HepG2 (cell line): ENCODE results near the gene RNF126. TPM values are rescaled to one million over a fixed set of nuclear protein-coding genes. Genes with fewer than 3 reads are reported as not detected.
A peak's percentile ranks its signal among the peaks of the same experiment; 100 is the strongest.

ENCODE experiments used
- ATAC-seq: fragments of 200-7000 bp; cut with Tn5 transposase; 3 replicates; pipeline ENCODE4 v1.9.1; 2020; ENCODE audit warnings: mild to moderate bottlenecking, moderate library complexity
- BruUV-seq: library from RNA; stranded (reverse); fragments of 400-500 nt; replicated peaks from 2 replicates; lab custom pipeline; 2021; lab: Mats Ljungman, UMichigan
- CTCF ChIA-PET: fragments of 300-600 bp; formaldehyde crosslinking; extraction: SDS; loops from one replicate; lab custom pipeline; 2021; ENCODE audit warnings: low total read pairs, inconsistent platforms, low intra/inter-chr PET ratio; lab: Yijun Ruan, JAX
- POLR2A ChIA-PET: fragments of 350-600 bp; sonication (Branson Sonifier 250); formaldehyde crosslinking; loops from one replicate; lab custom pipeline; 2020; ENCODE audit warnings: antibody characterized with exemption, inconsistent platforms; lab: Yijun Ruan, JAX
- DNase-seq: peaks from one replicate; pipeline ENCODE4 v3.0.0-alpha.2; 2015; ENCODE audit warnings: low spot score
- FAIRE-seq: peaks from 3 replicates; lab custom pipeline; 2011; peaks lifted over from hg19 to GRCh38; lab: Jason Lieb, UNC
- H2AFZ ChIP-seq: one replicate; pipeline ENCODE4 v1.6.1; 2011; ENCODE audit warnings: low read length, inconsistent platforms
- H3K27ac ChIP-seq: fragments of 300-600 bp; 3 replicates; pipeline ENCODE4 v1.8.0; 2011; ENCODE audit warnings: mixed run types, mild to moderate bottlenecking, mixed read lengths, low read length, inconsistent platforms; ENCODE audit not compliant: insufficient read depth; ENCODE audit errors: extremely low read length
- H3K27me3 ChIP-seq, 2 experiments: fragments of 200-600 bp in 1 of 2; 2 replicates in 1 of 2; 3 replicates in 1 of 2; pipeline versions ENCODE4 v1.6.0 to v1.8.0; 2011; ENCODE audit warnings: low read length in 2 of 2, mild to moderate bottlenecking in 2 of 2, moderate library complexity in 2 of 2, inconsistent platforms in 1 of 2; ENCODE audit not compliant: insufficient read depth in 2 of 2, control insufficient read depth in 1 of 2
- H3K36me3 ChIP-seq, 2 experiments: fragments of 200-600 bp in 1 of 2; replicated peaks in 1 of 2; 2 replicates in 1 of 2; 3 replicates in 1 of 2; pipeline versions ENCODE4 v1.5.1 to v1.8.0; 2011; ENCODE audit warnings: low read length in 2 of 2, inconsistent platforms in 1 of 2; ENCODE audit not compliant: insufficient read depth in 2 of 2, control insufficient read depth in 1 of 2
- H3K4me1 ChIP-seq: 2 replicates; pipeline ENCODE4 v1.5.1; 2012; ENCODE audit warnings: low read length, inconsistent platforms; ENCODE audit not compliant: insufficient read depth
- H3K4me2 ChIP-seq: 2 replicates; pipeline ENCODE4 v1.6.0; 2011; ENCODE audit warnings: low read depth, low read length, inconsistent platforms
- H3K4me3 ChIP-seq, 3 experiments: fragments of 200-600 bp in 1 of 3; sonication (generic), shearing (Covaris generic) in 1 of 3; replicated peaks in 1 of 3; 2 replicates each; pipeline ENCODE4 v1.5.1; 2011 to 2016; ENCODE audit warnings: low read length in 3 of 3, inconsistent platforms in 2 of 3, low read depth in 2 of 3, mild to moderate bottlenecking in 2 of 3, control low read depth in 1 of 3, mixed read lengths in 1 of 3; ENCODE audit not compliant: insufficient read depth in 1 of 3
- H3K79me2 ChIP-seq: one replicate; pipeline ENCODE4 v1.6.1; 2011; ENCODE audit warnings: low read length, inconsistent platforms; ENCODE audit not compliant: insufficient read depth
- H3K9ac ChIP-seq: 2 replicates; pipeline ENCODE4 v1.6.0; 2011; ENCODE audit warnings: mild to moderate bottlenecking, low read depth, low read length, inconsistent platforms; ENCODE audit not compliant: insufficient read depth
- H3K9me3 ChIP-seq: 2 replicates; pipeline ENCODE4 v1.5.1; 2012; ENCODE audit warnings: mild to moderate bottlenecking, low read length
- H4K20me1 ChIP-seq: 2 replicates; pipeline ENCODE4 v1.6.0; 2011; ENCODE audit warnings: inconsistent platforms, mild to moderate bottlenecking, low read length, moderate library complexity; ENCODE audit not compliant: insufficient read depth
- DNMT3B ChIP-seq: conservative IDR thresholded peaks from 2 replicates; pipeline ENCODE4 v1.6.1; 2016; ENCODE audit warnings: missing biosample characterization, control low read depth
- RFXAP ChIP-seq: sonication (generic); formaldehyde crosslinking; IDR thresholded peaks from 2 replicates; pipeline ENCODE4 v1.4.0; 2020; ENCODE audit warnings: missing genetic modification reagents, borderline replicate concordance
- SMAD1 ChIP-seq: sonication (generic); formaldehyde crosslinking; IDR thresholded peaks from 2 replicates; pipeline ENCODE4 v1.4.0; 2020; ENCODE audit warnings: missing genetic modification reagents, low read depth, mild to moderate bottlenecking, borderline replicate concordance
- ZKSCAN1 ChIP-seq: fragments of 150-350 bp; IDR thresholded peaks from 2 replicates; pipeline ENCODE4 v1.6.1; 2014; ENCODE audit warnings: low read length
- ZNF234 ChIP-seq: sonication (generic); formaldehyde crosslinking; conservative IDR thresholded peaks from 2 replicates; pipeline ENCODE4 v1.5.1; 2020; ENCODE audit warnings: mild to moderate bottlenecking, missing genetic modification reagents
- ZNF292 ChIP-seq: sonication (generic); formaldehyde crosslinking; IDR thresholded peaks from 2 replicates; pipeline ENCODE4 v1.8.1; 2022; ENCODE audit warnings: mild to moderate bottlenecking, low read depth, missing genetic modification reagents, borderline replicate concordance
- WGBS: methylation state at CpG from one replicate; pipeline ENCODE4 v1.1.6; 2017; ENCODE audit warnings: low lambda C conversion rate; 5-methylcytosine and 5-hydroxymethylcytosine counted together
- in situ Hi-C: cut with HindIII; loops from 2 replicates; pipeline ENCODE4 v1.10.0; 2017; ENCODE audit warnings: low pct_unique_long_range_greater_than_20kb; ENCODE audit not compliant: extremely low pct_ligation_motif_present
- intact Hi-C: fragments of 100-400 bp; cut with micrococcal nuclease; formaldehyde crosslinking; loops from one replicate; pipeline ENCODE4 v1.10.0; 2022; ENCODE audit not compliant: unreplicated experiment
- polyA plus RNA-seq, 8 experiments: library from polyadenylated mRNA; depleted of rRNA in 3 of 8; stranded (reverse) in 7 of 8; unstranded in 1 of 8; fragments of >200 nt; fragmentation: Illumina TruSeq in 4 of 8; extraction: Trizol in 4 of 8; gene quantifications; 2 replicates each; pipeline versions ENCODE4 v1.2.1 to v1.2.3, GENCODE V29; 2011 to 2016; ENCODE audit warnings: low read depth in 4 of 8, missing spikeins in 1 of 8, mixed read lengths in 1 of 8; ENCODE audit not compliant: insufficient read depth in 1 of 8
- total RNA-seq, 5 experiments: library from RNA; depleted of rRNA; stranded (reverse); fragments of >200 nt; fragmentation: Illumina TruSeq; extraction: Trizol; gene quantifications; 2 replicates each; pipeline ENCODE4 v1.2.3, GENCODE V29; 2016; ENCODE audit warnings: low read depth in 1 of 5
- TF ChIP-seq, protein P1 (sequence below): sonication (generic); formaldehyde crosslinking; IDR thresholded peaks from 2 replicates; pipeline ENCODE4 v1.8.1; 2023; ENCODE audit warnings: mild to moderate bottlenecking, missing genetic modification reagents, borderline replicate concordance
- TF ChIP-seq, protein P2 (sequence below), 2 experiments: sonication (generic) in 1 of 2; formaldehyde crosslinking in 1 of 2; IDR thresholded peaks; 2 replicates each; pipeline versions ENCODE4 v1.6.1 to v1.9.0; 2014 to 2022; ENCODE audit warnings: antibody characterized with exemption in 1 of 2, borderline replicate concordance in 1 of 2, inconsistent platforms in 1 of 2, low read depth in 1 of 2, missing genetic modification reagents in 1 of 2
- TF ChIP-seq, protein P3 (sequence below): sonication (generic); formaldehyde crosslinking; IDR thresholded peaks from 2 replicates; pipeline ENCODE4 v1.4.0; 2020; ENCODE audit warnings: mild to moderate bottlenecking, missing genetic modification reagents

Gene RNF126
- total and polyA plus RNA-seq, 2 of the 13 experiments (the other 11 are each of a cell fraction or from before 2014, with no cell fraction given): 23.2 to 34.0 TPM

DNA sequence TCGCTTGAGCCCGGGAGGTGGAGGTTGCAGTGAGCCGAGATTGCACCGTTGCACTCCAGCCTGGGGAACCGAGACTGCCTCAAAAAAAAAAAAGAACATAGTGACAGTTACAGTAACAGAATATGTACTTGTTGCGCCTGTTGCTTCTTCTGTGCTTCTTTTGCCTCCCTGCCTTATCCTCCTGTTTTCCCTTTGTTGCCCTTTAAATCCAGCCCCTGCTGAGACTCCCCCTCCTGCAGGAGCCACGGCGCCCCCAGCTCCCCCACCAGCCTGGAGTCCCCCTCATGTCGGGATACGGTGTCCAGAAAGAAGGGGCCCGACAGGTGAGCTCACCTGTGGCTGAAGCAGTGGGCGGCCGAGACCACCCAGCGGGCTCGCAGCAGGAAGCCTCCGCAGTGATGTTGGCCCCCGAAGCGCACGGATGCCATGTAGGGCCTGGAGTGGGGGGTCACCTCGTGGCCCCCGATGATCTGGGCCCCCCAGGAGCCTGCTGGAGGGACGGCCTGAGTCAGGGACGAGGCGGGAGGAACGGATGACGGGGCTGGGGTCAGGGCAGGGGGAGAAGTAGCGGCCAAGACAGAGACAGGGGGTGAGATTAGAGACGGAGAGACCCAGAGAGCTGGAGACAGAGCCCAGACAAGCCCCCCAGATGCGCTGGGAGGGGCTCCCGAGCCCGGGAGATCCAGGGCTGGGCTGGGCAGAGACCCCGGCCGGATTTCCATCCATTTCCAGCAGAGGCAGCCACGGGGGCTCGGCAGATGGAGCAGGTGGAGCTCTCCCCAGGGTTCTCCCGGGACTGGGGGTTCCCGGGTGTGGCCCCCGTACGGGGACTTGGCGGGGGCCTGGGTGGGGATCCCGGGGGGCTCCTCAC lies 31.7 kb upstream of the RNF126 start:
- H3K9ac ChIP-seq: no peak overlapping the region
- H2AFZ ChIP-seq: no peak overlapping the region
- no TSS peak for BruUV-seq
- ChIA-PET POLR2A (interaction anchor here (0.6 kb wide), 1 partner anchor 9 kb away, joined by 4 read pairs; no protein-coding TSS in a partner anchor), CTCF (no interaction called here)
- H4K20me1 ChIP-seq: no peaks in the 10 kb centered on the region
- no peak overlapping the region for H3K4me3 ChIP-seq
- in situ Hi-C loops (no loop called here), intact Hi-C loops (no loop called here)
- no peaks in the 10 kb centered on the region for H3K79me2 ChIP-seq
- no peak overlapping the region for H3K4me2 ChIP-seq
- 41% methylated on average over 30 of the region's 41 CpGs for WGBS
- no peak for DNase-seq
- no peak overlapping the region for H3K27ac ChIP-seq
- FAIRE-seq: no peak
- no peaks in the 10 kb centered on the region for H3K9me3 ChIP-seq
- H3K4me1 ChIP-seq: peaks cover 6% of the 10 kb centered on the region; the same call in 1 of the 2 replicates
- H3K27me3 ChIP-seq: peaks cover 3 to 24% of the 10 kb centered on the region in 2 experiments; a peak in 3 of 5 replicates
- no peak for TF ChIP-seq SMAD1 (CRISPR knock-in tag)
- no peak for TF ChIP-seq ZNF234 (CRISPR knock-in tag)
- TF ChIP-seq, all 625 proteins: peak for 0
- no peaks in the 10 kb centered on the region for H3K36me3 ChIP-seq
- ATAC-seq: peak; percentile 38

DNA sequence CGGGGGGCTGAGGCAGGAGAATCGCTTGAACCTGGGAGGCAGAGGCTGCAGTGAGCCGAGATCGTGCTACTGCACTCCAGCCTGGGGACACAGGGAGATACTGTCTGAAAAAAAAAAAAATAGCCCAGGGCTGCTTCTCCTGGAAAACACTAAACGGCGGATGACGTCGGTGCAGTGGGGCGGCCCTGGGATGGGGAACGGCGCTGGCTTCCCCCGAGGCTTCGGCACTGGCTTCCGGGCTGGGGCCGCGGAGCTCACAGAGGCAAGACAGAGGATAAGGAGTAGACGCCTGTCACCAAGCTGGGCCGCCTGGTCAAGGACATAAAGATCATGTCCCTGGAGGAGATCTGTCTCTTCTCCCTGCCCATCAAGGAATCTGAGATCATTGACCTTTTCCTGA lies 27.2 kb upstream of the RNF126 start:
- H3K79me2 ChIP-seq: no peaks in the 10 kb centered on the region
- no peaks in the 10 kb centered on the region for H4K20me1 ChIP-seq
- ATAC-seq (no peak), DNase-seq (no peak), FAIRE-seq (no peak)
- H3K27me3 ChIP-seq: peaks cover 3 to 21% of the 10 kb centered on the region in 2 experiments; a peak in 4 of 5 replicates
- in situ Hi-C loops: no loop called here
- no peak overlapping the region for H2AFZ ChIP-seq
- 60% methylated on average over 16 of the region's 18 CpGs for WGBS
- H3K27ac ChIP-seq: no peak overlapping the region
- H3K4me2 ChIP-seq: no peak overlapping the region
- H3K9me3 ChIP-seq: no peaks in the 10 kb centered on the region
- intact Hi-C loops: no loop called here
- no peak overlapping the region for H3K4me3 ChIP-seq
- ChIA-PET CTCF (no interaction called here), POLR2A (interaction anchor here (1.1 to 2.1 kb wide), 2 partner anchors 9 to 13 kb away, joined by 4 to 7 read pairs; no protein-coding TSS in a partner anchor)
- H3K9ac ChIP-seq: no peak overlapping the region
- H3K4me1 ChIP-seq: peaks cover 16% of the 10 kb centered on the region
- BruUV-seq: no TSS peak
- H3K36me3 ChIP-seq: no peaks in the 10 kb centered on the region
- no peak for TF ChIP-seq RFXAP (CRISPR knock-in tag)
- TF ChIP-seq, protein P1, sequence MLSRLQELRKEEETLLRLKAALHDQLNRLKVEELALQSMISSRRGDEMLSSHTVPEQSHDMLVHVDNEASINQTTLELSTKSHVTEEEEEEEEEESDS (CRISPR knock-in tag): no peak
- TF ChIP-seq, protein P2, sequence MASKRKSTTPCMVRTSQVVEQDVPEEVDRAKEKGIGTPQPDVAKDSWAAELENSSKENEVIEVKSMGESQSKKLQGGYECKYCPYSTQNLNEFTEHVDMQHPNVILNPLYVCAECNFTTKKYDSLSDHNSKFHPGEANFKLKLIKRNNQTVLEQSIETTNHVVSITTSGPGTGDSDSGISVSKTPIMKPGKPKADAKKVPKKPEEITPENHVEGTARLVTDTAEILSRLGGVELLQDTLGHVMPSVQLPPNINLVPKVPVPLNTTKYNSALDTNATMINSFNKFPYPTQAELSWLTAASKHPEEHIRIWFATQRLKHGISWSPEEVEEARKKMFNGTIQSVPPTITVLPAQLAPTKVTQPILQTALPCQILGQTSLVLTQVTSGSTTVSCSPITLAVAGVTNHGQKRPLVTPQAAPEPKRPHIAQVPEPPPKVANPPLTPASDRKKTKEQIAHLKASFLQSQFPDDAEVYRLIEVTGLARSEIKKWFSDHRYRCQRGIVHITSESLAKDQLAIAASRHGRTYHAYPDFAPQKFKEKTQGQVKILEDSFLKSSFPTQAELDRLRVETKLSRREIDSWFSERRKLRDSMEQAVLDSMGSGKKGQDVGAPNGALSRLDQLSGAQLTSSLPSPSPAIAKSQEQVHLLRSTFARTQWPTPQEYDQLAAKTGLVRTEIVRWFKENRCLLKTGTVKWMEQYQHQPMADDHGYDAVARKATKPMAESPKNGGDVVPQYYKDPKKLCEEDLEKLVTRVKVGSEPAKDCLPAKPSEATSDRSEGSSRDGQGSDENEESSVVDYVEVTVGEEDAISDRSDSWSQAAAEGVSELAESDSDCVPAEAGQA (IDR thresholded peaks at IDR 0.05; ENCODE audit: low read depth): no peak
- TF ChIP-seq, protein P2 (CRISPR knock-in tag; IDR thresholded peaks at IDR 0.05; ENCODE audit: borderline replicate concordance): no peak
- TF ChIP-seq ZKSCAN1: no peak
- TF ChIP-seq, protein P3, sequence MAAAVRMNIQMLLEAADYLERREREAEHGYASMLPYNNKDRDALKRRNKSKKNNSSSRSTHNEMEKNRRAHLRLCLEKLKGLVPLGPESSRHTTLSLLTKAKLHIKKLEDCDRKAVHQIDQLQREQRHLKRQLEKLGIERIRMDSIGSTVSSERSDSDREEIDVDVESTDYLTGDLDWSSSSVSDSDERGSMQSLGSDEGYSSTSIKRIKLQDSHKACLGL (CRISPR knock-in tag): no peak
- no peak for TF ChIP-seq ZNF292 (CRISPR knock-in tag)
- no peak for TF ChIP-seq DNMT3B (CRISPR knock-in tag)
